ENCODE results near the gene SIDT2.

DNA sequence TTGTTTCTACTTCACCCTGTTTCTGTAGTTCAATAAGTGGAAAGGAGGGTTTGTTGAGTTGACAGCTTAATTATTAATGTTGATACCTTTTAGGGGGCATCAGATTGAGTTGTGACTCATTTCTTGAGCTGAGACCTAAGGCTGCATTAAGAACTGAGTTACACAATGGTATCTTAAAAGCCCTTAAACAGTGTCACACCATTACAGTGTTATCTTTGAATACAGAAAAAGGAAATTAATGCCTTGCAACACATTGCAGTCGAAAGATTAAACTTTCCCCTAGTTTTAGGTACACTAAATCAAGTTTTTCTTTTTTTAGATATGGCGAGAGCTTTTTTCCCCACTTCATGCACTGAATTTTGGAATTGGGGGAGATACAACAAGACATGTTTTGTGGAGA, 17.7 kb upstream of the SIDT2 start:
- TF ChIP-seq CTCF (IDR thresholded peaks at IDR 0.05) (no peak), ZNF121 (CRISPR knock-in tag; IDR thresholded peaks at IDR 0.05) (no peak), ZNF416 (CRISPR knock-in tag; IDR thresholded peaks at IDR 0.05) (no peak), NFE2L1 (CRISPR knock-in tag; IDR thresholded peaks at IDR 0.05) (no peak), E2F5 (CRISPR knock-in tag; IDR thresholded peaks at IDR 0.05) (no peak), ATF3 (CRISPR knock-in tag; conservative IDR thresholded peaks at IDR 0.05) (no peak), IRF2 (CRISPR knock-in tag; IDR thresholded peaks at IDR 0.05; ENCODE audit: borderline replicate concordance, low read depth) (no peak), MXD4 (CRISPR knock-in tag; IDR thresholded peaks at IDR 0.05; ENCODE audit: borderline replicate concordance) (no peak), CBFB (CRISPR knock-in tag; IDR thresholded peaks at IDR 0.05; ENCODE audit: low read depth) (no peak)
- TF ChIP-seq, protein P1, sequence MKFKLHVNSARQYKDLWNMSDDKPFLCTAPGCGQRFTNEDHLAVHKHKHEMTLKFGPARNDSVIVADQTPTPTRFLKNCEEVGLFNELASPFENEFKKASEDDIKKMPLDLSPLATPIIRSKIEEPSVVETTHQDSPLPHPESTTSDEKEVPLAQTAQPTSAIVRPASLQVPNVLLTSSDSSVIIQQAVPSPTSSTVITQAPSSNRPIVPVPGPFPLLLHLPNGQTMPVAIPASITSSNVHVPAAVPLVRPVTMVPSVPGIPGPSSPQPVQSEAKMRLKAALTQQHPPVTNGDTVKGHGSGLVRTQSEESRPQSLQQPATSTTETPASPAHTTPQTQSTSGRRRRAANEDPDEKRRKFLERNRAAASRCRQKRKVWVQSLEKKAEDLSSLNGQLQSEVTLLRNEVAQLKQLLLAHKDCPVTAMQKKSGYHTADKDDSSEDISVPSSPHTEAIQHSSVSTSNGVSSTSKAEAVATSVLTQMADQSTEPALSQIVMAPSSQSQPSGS (CRISPR knock-in tag; IDR thresholded peaks at IDR 0.05; ENCODE audit: borderline replicate concordance, low read depth), result no peak
- TF ChIP-seq, protein P2, sequence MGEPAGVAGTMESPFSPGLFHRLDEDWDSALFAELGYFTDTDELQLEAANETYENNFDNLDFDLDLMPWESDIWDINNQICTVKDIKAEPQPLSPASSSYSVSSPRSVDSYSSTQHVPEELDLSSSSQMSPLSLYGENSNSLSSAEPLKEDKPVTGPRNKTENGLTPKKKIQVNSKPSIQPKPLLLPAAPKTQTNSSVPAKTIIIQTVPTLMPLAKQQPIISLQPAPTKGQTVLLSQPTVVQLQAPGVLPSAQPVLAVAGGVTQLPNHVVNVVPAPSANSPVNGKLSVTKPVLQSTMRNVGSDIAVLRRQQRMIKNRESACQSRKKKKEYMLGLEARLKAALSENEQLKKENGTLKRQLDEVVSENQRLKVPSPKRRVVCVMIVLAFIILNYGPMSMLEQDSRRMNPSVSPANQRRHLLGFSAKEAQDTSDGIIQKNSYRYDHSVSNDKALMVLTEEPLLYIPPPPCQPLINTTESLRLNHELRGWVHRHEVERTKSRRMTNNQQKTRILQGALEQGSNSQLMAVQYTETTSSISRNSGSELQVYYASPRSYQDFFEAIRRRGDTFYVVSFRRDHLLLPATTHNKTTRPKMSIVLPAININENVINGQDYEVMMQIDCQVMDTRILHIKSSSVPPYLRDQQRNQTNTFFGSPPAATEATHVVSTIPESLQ (CRISPR knock-in tag; IDR thresholded peaks at IDR 0.05), result no peak
- TF ChIP-seq, protein P3, sequence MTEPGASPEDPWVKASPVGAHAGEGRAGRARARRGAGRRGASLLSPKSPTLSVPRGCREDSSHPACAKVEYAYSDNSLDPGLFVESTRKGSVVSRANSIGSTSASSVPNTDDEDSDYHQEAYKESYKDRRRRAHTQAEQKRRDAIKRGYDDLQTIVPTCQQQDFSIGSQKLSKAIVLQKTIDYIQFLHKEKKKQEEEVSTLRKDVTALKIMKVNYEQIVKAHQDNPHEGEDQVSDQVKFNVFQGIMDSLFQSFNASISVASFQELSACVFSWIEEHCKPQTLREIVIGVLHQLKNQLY (CRISPR knock-in tag; IDR thresholded peaks at IDR 0.05), result no peak

Data from WTC11 (cell line).